Fibroblast of the conjunctiva (primary cell): Measurements from ENCODE around the gene BLZF1.
"Not testable (repeated sequence)": the region's sequence is repeated elsewhere in the genome, so short reads cannot be mapped to it uniquely, and the experiment has no call there.

Source experiments
- DNase-seq: peaks from one replicate; pipeline ENCODE4 v3.0.0-alpha.2; 2010; ENCODE audit warnings: low read depth

BLZF1 gene

GRCh38 chr1:169367686-169368405 is at the start of gene BLZF1, which contains the start of gene NME7:
Gene BLZF1, plus strand, starts transcription at chr1:169368195. Its CDS starts 1,328 bp downstream, at chr1:169369523.
Gene NME7, minus strand, starts transcription at chr1:169367797. Its CDS starts 87 bp downstream, at chr1:169367710.
- DNase-seq = peak; percentile 93

GRCh38 chr1:169318536-169319244 is 49.3 kb upstream of the BLZF1 start:
- no peak for DNase-seq

- no peak for DNase-seq
These were observed 46.5 kb upstream of the BLZF1 start for GRCh38 chr1:169321539-169321938.

- DNase-seq = no peak
These were observed 45.9 kb upstream of the BLZF1 start for GRCh38 chr1:169322138-169322537.

- DNase-seq = no peak
These were observed 42.9 kb upstream of the BLZF1 start for GRCh38 chr1:169325117-169325516.

GRCh38 chr1:169326261-169326955 is 41.6 kb upstream of the BLZF1 start:
- DNase-seq = no peak

GRCh38 chr1:169326956-169327268 is 41.1 kb upstream of the BLZF1 start:
- DNase-seq = peak; percentile 4

GRCh38 chr1:169327875-169328274 is 40.1 kb upstream of the BLZF1 start:
- DNase-seq = no peak

GRCh38 chr1:169329383-169329782 is 38.6 kb upstream of the BLZF1 start:
- no peak for DNase-seq

- no peak for DNase-seq
These were observed 37.1 kb upstream of the BLZF1 start for GRCh38 chr1:169330927-169331326.

- DNase-seq = not testable (repeated sequence)
These were observed 33.3 kb upstream of the BLZF1 start for GRCh38 chr1:169334727-169335126.

- DNase-seq = not testable (repeated sequence)
These were observed 30.9 kb upstream of the BLZF1 start for GRCh38 chr1:169336947-169337715.

- no peak for DNase-seq
These were observed 29.4 kb upstream of the BLZF1 start for GRCh38 chr1:169338617-169339016.

- no peak for DNase-seq
These were observed 28.2 kb upstream of the BLZF1 start for GRCh38 chr1:169339773-169340172.

- DNase-seq = no peak
These were observed 27.1 kb upstream of the BLZF1 start for GRCh38 chr1:169340882-169341281.

GRCh38 chr1:169342096-169342495 is 25.9 kb upstream of the BLZF1 start:
- DNase-seq = not testable (repeated sequence)

GRCh38 chr1:169345511-169345910 is 22.5 kb upstream of the BLZF1 start:
- no peak for DNase-seq

GRCh38 chr1:169346036-169346589 is 21.9 kb upstream of the BLZF1 start:
- DNase-seq = no peak

- no peak for DNase-seq
These were observed 20.2 kb upstream of the BLZF1 start for GRCh38 chr1:169347688-169348382.

GRCh38 chr1:169348383-169349036 is 19.5 kb upstream of the BLZF1 start:
- DNase-seq = peak; percentile 50

- no peak for DNase-seq
These were observed 7.6 kb upstream of the BLZF1 start for GRCh38 chr1:169360415-169360814.
